VCaP (cell line): Measurements from ENCODE around the gene ITGA6.

Source experiments
- H3K27ac ChIP-seq: fragments of 450-650 bp; 2 replicates; pipeline ENCODE4 v1.5.1; 2017
- CTCF ChIP-seq: fragments of 450-650 bp; conservative IDR thresholded peaks from 2 replicates; pipeline ENCODE4 v1.5.1; 2017; ENCODE audit warnings: mild to moderate bottlenecking, moderate library complexity

Gene ITGA6

DNA sequence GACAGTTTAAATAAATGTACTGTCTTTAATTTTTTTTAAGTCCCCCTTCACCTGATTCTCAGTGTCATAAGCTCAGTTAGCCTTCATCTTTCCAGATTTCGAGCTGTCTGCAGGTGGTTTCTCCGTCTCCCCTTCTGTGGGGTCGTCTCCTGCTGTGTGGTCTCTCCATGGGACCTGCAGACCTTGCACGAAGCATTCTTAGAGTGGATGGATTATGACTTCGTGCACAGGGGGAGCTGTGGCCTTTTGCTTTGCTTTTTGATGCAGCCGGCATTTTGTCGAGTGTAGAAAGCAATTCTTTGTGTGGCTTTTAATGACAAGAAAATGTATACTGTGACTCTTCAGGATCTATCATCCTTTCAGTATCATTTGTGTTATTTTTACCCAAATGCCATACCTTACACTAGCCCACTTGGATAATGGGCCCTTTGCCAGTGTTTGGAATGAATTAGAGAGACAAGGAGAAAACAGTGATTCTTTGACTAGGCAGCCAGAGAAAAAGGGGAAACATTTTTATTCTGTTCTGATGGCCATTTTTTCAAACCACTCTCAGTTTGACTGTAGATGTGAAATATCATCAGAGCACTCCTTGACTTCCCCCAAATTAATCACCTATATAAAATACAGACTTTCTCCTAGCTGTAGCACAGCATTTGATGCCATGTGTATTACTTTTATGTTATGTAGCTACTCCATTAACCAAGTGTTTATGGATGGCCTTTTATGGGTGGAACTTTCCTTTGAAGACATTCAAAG lies 54.3 kb downstream of the ITGA6 start:
- no peak for TF ChIP-seq CTCF
- H3K27ac ChIP-seq, result no peak overlapping the region

DNA sequence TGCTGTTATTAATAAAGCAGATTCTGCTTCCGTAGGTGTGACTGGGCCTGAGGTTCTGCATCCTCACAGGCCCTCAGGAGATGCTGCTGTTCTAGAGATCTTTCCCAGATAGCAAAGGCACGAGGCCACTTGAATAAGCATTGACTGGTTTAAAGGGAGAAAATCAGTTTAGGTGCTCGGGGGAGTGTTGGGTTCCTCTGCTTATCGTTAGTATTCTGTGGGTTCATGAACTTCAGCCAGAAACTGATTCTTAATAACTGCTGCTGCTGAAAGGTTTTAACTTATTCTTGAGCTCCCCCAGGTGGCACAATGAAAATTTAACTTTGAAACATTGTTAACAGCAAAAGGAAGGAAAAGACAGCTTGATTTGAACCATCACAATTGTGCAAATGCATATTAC lies 56.9 kb downstream of the ITGA6 start:
- H3K27ac ChIP-seq, result no peak overlapping the region
- TF ChIP-seq CTCF, result peak; percentile 59

- H3K27ac ChIP-seq, result no peak overlapping the region
- TF ChIP-seq CTCF, result peak; percentile 12; the same call in 1 of the 2 replicates
Observed at GRCh38 chr2:172484706-172485105, 57.3 kb downstream of the ITGA6 start.

- no peak overlapping the region for H3K27ac ChIP-seq
- TF ChIP-seq CTCF, result no peak
Observed at GRCh38 chr2:172488556-172488955, 61.2 kb downstream of the ITGA6 start.

DNA sequence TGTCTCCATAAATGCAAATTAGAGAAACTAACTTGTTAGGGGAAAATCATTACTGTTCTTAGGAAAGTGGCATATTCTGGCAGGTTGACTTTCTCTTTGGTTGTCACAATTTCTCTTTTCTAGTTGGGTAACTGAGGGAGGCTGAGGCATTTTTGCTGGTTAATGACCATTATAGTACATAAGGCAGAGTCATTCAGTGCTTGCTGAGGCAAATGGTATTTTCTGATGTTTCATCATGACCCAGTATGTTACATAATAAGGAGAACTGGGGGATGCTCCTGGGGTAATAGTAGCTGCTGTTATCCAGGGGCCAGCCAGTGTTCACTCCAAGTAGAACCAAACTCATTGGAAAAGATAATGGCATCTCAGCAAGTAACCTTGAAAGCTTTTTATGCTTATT lies 62.3 kb downstream of the ITGA6 start:
- no peak overlapping the region for H3K27ac ChIP-seq
- TF ChIP-seq CTCF, result no peak

DNA sequence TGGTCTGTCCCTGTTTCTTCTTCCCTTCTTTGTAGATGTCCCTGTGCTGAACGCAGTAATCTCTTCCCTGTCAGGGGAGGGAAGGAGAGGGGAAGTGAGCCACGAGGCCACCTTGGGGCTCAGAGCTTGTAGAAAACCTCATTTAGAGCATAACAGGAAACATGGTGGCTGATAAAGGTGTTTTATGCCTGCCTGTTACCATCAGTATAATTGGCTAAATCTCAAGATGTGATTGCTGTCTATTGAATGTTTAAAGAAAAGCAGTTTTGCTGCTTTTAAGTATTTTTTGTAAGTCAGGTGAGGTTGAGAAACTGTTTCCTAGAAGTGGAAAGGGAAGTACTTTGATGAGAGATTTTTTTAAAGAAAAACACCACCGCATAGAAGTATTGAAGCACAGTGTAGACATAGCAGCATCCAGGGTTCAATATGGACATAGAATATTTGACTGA lies 68.8 kb downstream of the ITGA6 start:
- no peak for TF ChIP-seq CTCF
- H3K27ac ChIP-seq, result no peak overlapping the region

DNA sequence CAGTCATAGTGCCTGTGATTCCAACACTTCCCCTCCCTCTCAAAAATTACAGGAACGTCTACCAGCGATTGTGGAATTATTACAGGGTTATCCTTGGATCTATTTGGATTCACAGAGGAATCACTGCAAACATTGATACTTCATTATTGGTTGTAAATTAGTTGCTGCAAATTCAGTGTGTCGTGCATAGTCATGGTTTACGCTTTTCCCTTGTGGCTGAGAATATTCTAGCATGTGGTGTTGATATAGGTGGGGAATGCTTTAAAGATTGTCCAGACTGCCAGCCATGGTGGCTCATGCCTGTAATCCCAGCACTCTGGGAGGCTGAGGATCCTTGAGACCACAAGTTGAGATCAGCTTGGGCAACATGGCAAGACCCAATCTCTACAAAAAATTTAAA lies 79.8 kb downstream of the ITGA6 start:
- no peak for TF ChIP-seq CTCF
- H3K27ac ChIP-seq, result no peak overlapping the region
